ENCODE results near the gene OPRM1.
"Not testable (repeated sequence)": the region's sequence is repeated elsewhere in the genome, so short reads cannot be mapped to it uniquely, and the experiment has no call there.

The OPRM1 gene

GRCh38 chr6:154039231-154039842, at the start of gene OPRM1:
Gene OPRM1 (plus strand): TSS chr6:154039240. CDS start chr6:154039545, 305 bp downstream.
- peak; percentile 79 for DNase-seq (ENCODE audit: low spot score)

GRCh38 chr6:153989989-153990388, 49.1 kb upstream of the OPRM1 start:
- no peak for DNase-seq (ENCODE audit: low spot score)

- no peak for DNase-seq (ENCODE audit: low spot score)
These were observed 45.0 kb upstream of the OPRM1 start for GRCh38 chr6:153994004-153994403.

- DNase-seq (ENCODE audit: low spot score): no peak
These were observed 44.2 kb upstream of the OPRM1 start for GRCh38 chr6:153994811-153995210.

GRCh38 chr6:153997221-153997620, 41.8 kb upstream of the OPRM1 start:
- DNase-seq (ENCODE audit: low spot score): no peak

GRCh38 chr6:154001494-154002285, 37.4 kb upstream of the OPRM1 start:
- no peak for DNase-seq (ENCODE audit: low spot score)

GRCh38 chr6:154002894-154003293, 36.1 kb upstream of the OPRM1 start:
- no peak for DNase-seq (ENCODE audit: low spot score)

GRCh38 chr6:154010371-154010770, 28.7 kb upstream of the OPRM1 start:
- no peak for DNase-seq (ENCODE audit: low spot score)

GRCh38 chr6:154012852-154013251, 26.2 kb upstream of the OPRM1 start:
- DNase-seq (ENCODE audit: low spot score): no peak

- DNase-seq (ENCODE audit: low spot score): no peak
These were observed 21.3 kb upstream of the OPRM1 start for GRCh38 chr6:154017786-154018185.

- DNase-seq (ENCODE audit: low spot score): no peak
These were observed 8.4 kb upstream of the OPRM1 start for GRCh38 chr6:154030646-154031045.

- no peak for DNase-seq (ENCODE audit: low spot score)
These were observed 2.0 kb downstream of the OPRM1 start for GRCh38 chr6:154041001-154041400.

- no peak for DNase-seq (ENCODE audit: low spot score)
These were observed 14.1 kb downstream of the OPRM1 start for GRCh38 chr6:154053141-154053540.

GRCh38 chr6:154056536-154056935, 17.5 kb downstream of the OPRM1 start:
- no peak for DNase-seq (ENCODE audit: low spot score)

GRCh38 chr6:154057098-154057497, 18.1 kb downstream of the OPRM1 start:
- no peak for DNase-seq (ENCODE audit: low spot score)

GRCh38 chr6:154058963-154059680, 20.1 kb downstream of the OPRM1 start:
- DNase-seq (ENCODE audit: low spot score): no peak

- no peak for DNase-seq (ENCODE audit: low spot score)
These were observed 21.0 kb downstream of the OPRM1 start for GRCh38 chr6:154060076-154060475.

- DNase-seq (ENCODE audit: low spot score): no peak
These were observed 31.0 kb downstream of the OPRM1 start for GRCh38 chr6:154070041-154070440.

GRCh38 chr6:154070657-154071056, 31.6 kb downstream of the OPRM1 start:
- DNase-seq (ENCODE audit: low spot score): no peak

- DNase-seq (ENCODE audit: low spot score): no peak
These were observed 32.2 kb downstream of the OPRM1 start for GRCh38 chr6:154071236-154071635.

GRCh38 chr6:154071711-154072110, 32.7 kb downstream of the OPRM1 start:
- DNase-seq (ENCODE audit: low spot score): no peak

GRCh38 chr6:154078596-154078995, 39.6 kb downstream of the OPRM1 start:
- DNase-seq (ENCODE audit: low spot score): not testable (repeated sequence)
